ENCODE measurements around the gene KRTAP4-2. TPM values are rescaled to one million over a fixed set of nuclear protein-coding genes. Genes with fewer than 3 reads are reported as not detected.
"Not testable (repeated sequence)": the region's sequence is repeated elsewhere in the genome, so short reads cannot be mapped to it uniquely, and the experiment has no call there.

Gene KRTAP4-2
- total RNA-seq, 1 donor from 2014 or later, result not detected

GRCh38 chr17:41184480-41184961 is 6.5 kb upstream of the KRTAP4-2 start, which contains the start of gene KRTAP4-1:
Gene KRTAP4-1, minus strand, starts transcription at chr17:41184911. Its CDS starts 57 bp downstream, at chr17:41184854.
- Mint-ChIP-seq H3K27me3 (ENCODE audit: insufficient read depth) (peaks cover 5% of the 10 kb centered on the region), H3K4me1 (ENCODE audit: low read depth) (no peaks in the 10 kb centered on the region), H3K4me3 (no peak within 1 kb of the TSS), H3K27ac (no peak within 1 kb of the TSS), H3K9me3 (no peaks in the 10 kb centered on the region), H3K36me3 (ENCODE audit: low read depth) (no peaks in the 10 kb centered on the region)
- DNase-seq (ENCODE audit: low spot score), result no peak
- intact Hi-C loops (cut with micrococcal nuclease), result no loop called here

GRCh38 chr17:41178843-41179616 is 1.0 kb upstream of the KRTAP4-2 start:
- H3K27me3 Mint-ChIP-seq (ENCODE audit: insufficient read depth), result no peaks in the 10 kb centered on the region
- H3K36me3 Mint-ChIP-seq (ENCODE audit: low read depth), result no peaks in the 10 kb centered on the region
- no peak overlapping the region for H3K4me3 Mint-ChIP-seq
- H3K4me1 Mint-ChIP-seq (ENCODE audit: low read depth), result no peaks in the 10 kb centered on the region
- no peaks in the 10 kb centered on the region for H3K9me3 Mint-ChIP-seq
- no peak overlapping the region for H3K27ac Mint-ChIP-seq
- intact Hi-C loops (cut with micrococcal nuclease), result no loop called here
- DNase-seq (ENCODE audit: low spot score), result no peak

GRCh38 chr17:41178341-41178740 is 320 bp upstream of the KRTAP4-2 start:
- Mint-ChIP-seq H3K36me3 (ENCODE audit: low read depth) (no peaks in the 10 kb centered on the region), H3K27ac (no peak overlapping the region), H3K27me3 (ENCODE audit: insufficient read depth) (peaks cover 1% of the 10 kb centered on the region), H3K4me3 (no peak overlapping the region), H3K4me1 (ENCODE audit: low read depth) (no peaks in the 10 kb centered on the region), H3K9me3 (no peaks in the 10 kb centered on the region)
- intact Hi-C loops (cut with micrococcal nuclease), result no loop called here
- DNase-seq (ENCODE audit: low spot score), result no peak

GRCh38 chr17:41176744-41177387 is 1.2 kb downstream of the KRTAP4-2 start:
- Mint-ChIP-seq H3K4me3 (no peak overlapping the region), H3K9me3 (no peaks in the 10 kb centered on the region), H3K27ac (no peak overlapping the region), H3K4me1 (ENCODE audit: low read depth) (no peaks in the 10 kb centered on the region), H3K27me3 (ENCODE audit: insufficient read depth) (peaks cover 5% of the 10 kb centered on the region), H3K36me3 (ENCODE audit: low read depth) (no peaks in the 10 kb centered on the region)
- intact Hi-C loops (cut with micrococcal nuclease), result no loop called here
- no peak for DNase-seq (ENCODE audit: low spot score)

GRCh38 chr17:41171886-41172285 is 6.1 kb downstream of the KRTAP4-2 start:
- Mint-ChIP-seq H3K27me3 (ENCODE audit: insufficient read depth) (peaks cover 5% of the 10 kb centered on the region), H3K27ac (no peak overlapping the region), H3K36me3 (ENCODE audit: low read depth) (no peaks in the 10 kb centered on the region), H3K9me3 (no peaks in the 10 kb centered on the region), H3K4me1 (ENCODE audit: low read depth) (no peaks in the 10 kb centered on the region), H3K4me3 (no peak overlapping the region)
- DNase-seq (ENCODE audit: low spot score), result no peak
- intact Hi-C loops (cut with micrococcal nuclease), result no loop called here

- H3K4me1 Mint-ChIP-seq (ENCODE audit: low read depth), result no peaks in the 10 kb centered on the region
- H3K36me3 Mint-ChIP-seq (ENCODE audit: low read depth), result no peaks in the 10 kb centered on the region
- peaks cover 3% of the 10 kb centered on the region for H3K27me3 Mint-ChIP-seq (ENCODE audit: insufficient read depth)
- DNase-seq (ENCODE audit: low spot score), result no peak
- no peak within 1 kb of the TSS for H3K27ac Mint-ChIP-seq
- intact Hi-C loops (cut with micrococcal nuclease), result no loop called here
- no peaks in the 10 kb centered on the region for H3K9me3 Mint-ChIP-seq
- no peak within 1 kb of the TSS for H3K4me3 Mint-ChIP-seq
Observed at GRCh38 chr17:41168121-41168520, 9.9 kb downstream of the KRTAP4-2 start, which contains the start of gene KRTAP4-3. Gene KRTAP4-3, minus strand, starts transcription at chr17:41168221. Its CDS starts 49 bp downstream, at chr17:41168172.

GRCh38 chr17:41167561-41167960 is 10.5 kb downstream of the KRTAP4-2 start:
- H3K4me1 Mint-ChIP-seq (ENCODE audit: low read depth), result no peaks in the 10 kb centered on the region
- DNase-seq (ENCODE audit: low spot score), result no peak
- no peaks in the 10 kb centered on the region for H3K36me3 Mint-ChIP-seq (ENCODE audit: low read depth)
- intact Hi-C loops (cut with micrococcal nuclease), result no loop called here
- H3K4me3 Mint-ChIP-seq, result no peak overlapping the region
- peaks cover 3% of the 10 kb centered on the region for H3K27me3 Mint-ChIP-seq (ENCODE audit: insufficient read depth)
- H3K9me3 Mint-ChIP-seq, result no peaks in the 10 kb centered on the region
- no peak overlapping the region for H3K27ac Mint-ChIP-seq

DNA sequence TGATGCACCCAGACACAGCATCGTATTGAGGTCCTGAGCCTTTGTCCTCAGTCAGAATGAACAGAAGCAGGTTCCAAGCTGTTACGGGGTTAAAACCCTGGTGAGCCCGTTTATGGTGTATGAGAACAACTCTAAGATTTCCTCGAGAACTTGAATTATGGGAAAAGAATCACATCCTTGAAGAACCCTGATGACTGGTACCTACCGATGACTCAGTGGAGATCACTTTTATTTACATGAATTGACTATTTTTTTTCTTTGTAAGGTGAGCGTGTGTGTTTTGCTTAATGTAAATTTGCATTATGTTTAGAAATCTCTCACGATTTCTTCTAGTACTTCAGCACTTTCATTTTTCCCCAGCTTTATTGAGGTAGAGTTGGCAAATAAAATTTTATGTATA is 14.2 kb downstream of the KRTAP4-2 start:
- no peaks in the 10 kb centered on the region for H3K4me1 Mint-ChIP-seq (ENCODE audit: low read depth)
- H3K27ac Mint-ChIP-seq, result no peak overlapping the region
- intact Hi-C loops (cut with micrococcal nuclease), result no loop called here
- no peak overlapping the region for H3K4me3 Mint-ChIP-seq
- no peak for DNase-seq (ENCODE audit: low spot score)
- H3K9me3 Mint-ChIP-seq, result no peaks in the 10 kb centered on the region
- H3K27me3 Mint-ChIP-seq (ENCODE audit: insufficient read depth), result no peaks in the 10 kb centered on the region
- no peaks in the 10 kb centered on the region for H3K36me3 Mint-ChIP-seq (ENCODE audit: low read depth)

- H3K27me3 Mint-ChIP-seq (ENCODE audit: insufficient read depth), result peaks cover 2% of the 10 kb centered on the region
- no peak within 1 kb of the TSS for H3K4me3 Mint-ChIP-seq
- H3K27ac Mint-ChIP-seq, result no peak within 1 kb of the TSS
- no peak for DNase-seq (ENCODE audit: low spot score)
- H3K4me1 Mint-ChIP-seq (ENCODE audit: low read depth), result no peaks in the 10 kb centered on the region
- intact Hi-C loops (cut with micrococcal nuclease), result no loop called here
- H3K9me3 Mint-ChIP-seq, result no peaks in the 10 kb centered on the region
- H3K36me3 Mint-ChIP-seq (ENCODE audit: low read depth), result no peaks in the 10 kb centered on the region
Observed at GRCh38 chr17:41160648-41161047, 17.4 kb downstream of the KRTAP4-2 start, which contains the start of gene KRTAP4-4. Gene KRTAP4-4, minus strand, starts transcription at chr17:41160748. Its CDS starts 57 bp downstream, at chr17:41160691.

- intact Hi-C loops (cut with micrococcal nuclease), result not testable (repeated sequence)
Observed at GRCh38 chr17:41160190-41160589, 17.8 kb downstream of the KRTAP4-2 start.

GRCh38 chr17:41153856-41154255 is 24.2 kb downstream of the KRTAP4-2 start:
- H3K4me3 Mint-ChIP-seq, result no peak overlapping the region
- DNase-seq (ENCODE audit: low spot score), result no peak
- no peaks in the 10 kb centered on the region for H3K36me3 Mint-ChIP-seq (ENCODE audit: low read depth)
- intact Hi-C loops (cut with micrococcal nuclease), result no loop called here
- H3K4me1 Mint-ChIP-seq (ENCODE audit: low read depth), result no peaks in the 10 kb centered on the region
- H3K9me3 Mint-ChIP-seq, result no peaks in the 10 kb centered on the region
- peaks cover 6% of the 10 kb centered on the region for H3K27me3 Mint-ChIP-seq (ENCODE audit: insufficient read depth)
- no peak overlapping the region for H3K27ac Mint-ChIP-seq

More at GRCh38 chr17:41160190-41160589, 17.8 kb downstream of the KRTAP4-2 start:
- not testable (repeated sequence) for DNase-seq (ENCODE audit: low spot score); H3K36me3 Mint-ChIP-seq (ENCODE audit: low read depth); H3K27me3 Mint-ChIP-seq (ENCODE audit: insufficient read depth); H3K9me3 Mint-ChIP-seq; H3K27ac Mint-ChIP-seq; H3K4me1 Mint-ChIP-seq (ENCODE audit: low read depth); H3K4me3 Mint-ChIP-seq

GRCh38 chr17:41151525-41151924 is 26.5 kb downstream of the KRTAP4-2 start:
- no peak overlapping the region for H3K4me3 Mint-ChIP-seq
- H3K36me3 Mint-ChIP-seq (ENCODE audit: low read depth), result no peaks in the 10 kb centered on the region
- peaks cover 6% of the 10 kb centered on the region for H3K27me3 Mint-ChIP-seq (ENCODE audit: insufficient read depth)
- DNase-seq (ENCODE audit: low spot score), result no peak
- H3K27ac Mint-ChIP-seq, result no peak overlapping the region
- intact Hi-C loops (cut with micrococcal nuclease), result no loop called here
- H3K9me3 Mint-ChIP-seq, result no peaks in the 10 kb centered on the region
- no peaks in the 10 kb centered on the region for H3K4me1 Mint-ChIP-seq (ENCODE audit: low read depth)

DNA sequence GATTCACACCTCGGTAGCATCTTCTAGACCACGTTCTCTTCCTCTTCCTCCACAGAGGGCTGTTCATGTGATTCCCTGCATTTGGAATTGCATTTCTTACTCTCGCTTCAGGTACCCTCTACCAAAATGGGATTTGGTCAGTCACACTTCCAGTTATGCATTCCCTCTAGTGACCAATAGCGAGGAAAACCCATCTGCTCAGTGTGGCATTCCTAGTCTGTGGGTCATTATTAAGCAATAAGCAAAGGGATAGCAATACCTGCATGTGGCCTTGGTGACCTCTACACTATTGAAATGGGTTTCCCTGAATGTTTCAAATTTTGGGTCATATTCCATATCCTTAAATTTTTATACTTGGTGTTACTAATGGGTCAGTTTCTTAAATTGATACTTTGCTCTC is 28.0 kb downstream of the KRTAP4-2 start:
- DNase-seq (ENCODE audit: low spot score), result no peak
- no peaks in the 10 kb centered on the region for H3K36me3 Mint-ChIP-seq (ENCODE audit: low read depth)
- H3K9me3 Mint-ChIP-seq, result no peaks in the 10 kb centered on the region
- no peak overlapping the region for H3K4me3 Mint-ChIP-seq
- H3K4me1 Mint-ChIP-seq (ENCODE audit: low read depth), result no peaks in the 10 kb centered on the region
- H3K27ac Mint-ChIP-seq, result no peak overlapping the region
- H3K27me3 Mint-ChIP-seq (ENCODE audit: insufficient read depth), result peaks cover 7% of the 10 kb centered on the region
- intact Hi-C loops (cut with micrococcal nuclease), result no loop called here

Measured in activated T-helper 1 cell treated with anti-CD3 and anti-CD28 coated beads, Interleukin-12 subunit alpha, Interleukin-12 subunit beta, Interleukin-2, Interleukin-4 antibody, amounts not matched to agents 30 ng/mL and 10 ng/mL and 1 ng/mL, durations not matched to agents 14 hours and 24 hours and 36 hours (primary cell).